Motor neuron (in vitro differentiated cells): Measurements from ENCODE around the gene CYTH4. TPM values are rescaled to one million over a fixed set of nuclear protein-coding genes. Genes with fewer than 3 reads are reported as not detected.
"Not testable (repeated sequence)": the region's sequence is repeated elsewhere in the genome, so short reads cannot be mapped to it uniquely, and the experiment has no call there.

Source experiments
- ATAC-seq, 8 experiments: fragments of 200-7000 bp; cut with Tn5 transposase; replicated peaks in 6 of 8; 2 replicates each; pipeline ENCODE4 v1.8.0; 2021; ENCODE audit warnings: mild to moderate bottlenecking in 8 of 8, moderate library complexity in 8 of 8
- H3K27ac ChIP-seq, 2 donors: fragments of 250-450 bp; sonication (Bioruptor Pico); 2 replicates each; pipeline ENCODE4 v1.9.0; 2021; ENCODE audit warnings: antibody characterized with exemption in 2 of 2, mild to moderate bottlenecking in 2 of 2, moderate library complexity in 1 of 2
- H3K4me1 ChIP-seq, 2 donors: fragments of 250-450 bp; sonication (Bioruptor Pico); replicated peaks in 1 of 2; 2 replicates each; pipeline ENCODE4 v1.6.1; 2021; ENCODE audit warnings: antibody characterized with exemption in 2 of 2, mild to moderate bottlenecking in 2 of 2, moderate library complexity in 1 of 2
- H3K4me3 ChIP-seq, 5 donors: fragments of 250-450 bp; sonication (Bioruptor Pico); 2 replicates each; pipeline ENCODE4 v1.9.0; 2021; ENCODE audit warnings: antibody characterized with exemption in 5 of 5, mild to moderate bottlenecking in 5 of 5, moderate library complexity in 4 of 5
- WGBS, 10 experiments: fragments of 450-650 bp; shearing (Covaris generic); methylation state at CpG; one replicate each; pipeline ENCODE4 v1.0.0; 2022; 5-methylcytosine and 5-hydroxymethylcytosine counted together
- in situ Hi-C, 9 experiments: fragments of 400-800 bp; cut with MboI; loops; one replicate each; pipeline ENCODE4 v1.15.0; 2021; ENCODE audit warnings: low sequenced_read_pairs in 9 of 9, low pct_unique_long_range_greater_than_20kb in 2 of 9; ENCODE audit not compliant: unreplicated experiment in 9 of 9
- total RNA-seq, 8 experiments: library from RNA; unstranded; fragments of 300-600 nt; gene quantifications; 2 replicates each; pipeline versions ENCODE4 v1.2.3 to v1.2.4, GENCODE V29; 2022

Gene CYTH4
- total RNA-seq, 8 experiments from 2014 or later, result 0.50 to 2.9 (median 1.6) TPM; not detected in 3

GRCh38 chr22:37326726-37327125 is 44.4 kb downstream of the CYTH4 start:
- Histone ChIP-seq H3K4me1 (peaks cover 29 to 41% of the 10 kb centered on the region in 2 donors), H3K27ac (no peak overlapping the region), H3K4me3 (no peak overlapping the region)
- in situ Hi-C loops, result loop anchor here in 1 of 9 experiments (10.0 kb wide), 1 partner anchor 128 kb away; no protein-coding TSS in a partner anchor
- 40 to 82% (median 56%) methylated on average over 1 to 6 of the region's 7 CpGs; no CpG with 5 or more reads in 3 of the 10 experiments for WGBS, 10 experiments
- ATAC-seq, result no peak

- Histone ChIP-seq H3K4me3 (no peak overlapping the region), H3K4me1 (peaks cover 29 to 46% of the 10 kb centered on the region in 2 donors), H3K27ac (no peak overlapping the region)
- no peak for ATAC-seq
- in situ Hi-C loops, result loop anchor here in 1 of 9 experiments (10.0 kb wide), 1 partner anchor 127 kb away; no protein-coding TSS in a partner anchor
- 0 to 100% (median 67%) methylated on average over 1 to 8 of the region's 8 CpGs; no CpG with 5 or more reads in 1 of the 10 experiments for WGBS, 10 experiments
Observed at GRCh38 chr22:37328017-37328416, 45.7 kb downstream of the CYTH4 start.

GRCh38 chr22:37328538-37329237 is 46.4 kb downstream of the CYTH4 start:
- in situ Hi-C loops, result loop anchor here in 1 of 9 experiments (10.0 kb wide), 1 partner anchor 126 kb away; no protein-coding TSS in a partner anchor
- 0 to 80% methylated on average over 1 of the region's 6 CpGs; no CpG with 5 or more reads in 8 of the 10 experiments for WGBS, 10 experiments
- not testable (repeated sequence) for ATAC-seq

GRCh38 chr22:37329238-37330140 is 47.2 kb downstream of the CYTH4 start:
- H3K4me1 ChIP-seq, result peaks cover 32 to 45% of the 10 kb centered on the region in 2 donors
- WGBS, 10 experiments, result 46 to 100% (median 73%) methylated on average over 1 to 7 of the region's 14 CpGs; no CpG with 5 or more reads in 4 of the 10 experiments
- H3K27ac ChIP-seq, result peak overlapping the region in 1 of 2 donors; percentile 13
- no peak overlapping the region for H3K4me3 ChIP-seq
- ATAC-seq, result peak in 7 of 8 experiments; percentile 13 to 65 (median 42)
- in situ Hi-C loops, result loop anchor here in 1 of 9 experiments (10.0 kb wide), 1 partner anchor 125 kb away; no protein-coding TSS in a partner anchor

More at GRCh38 chr22:37328538-37329237, 46.4 kb downstream of the CYTH4 start:
- not testable (repeated sequence) for H3K4me3 ChIP-seq, H3K27ac ChIP-seq
- peaks cover 29 to 47% of the 10 kb centered on the region in 2 donors for H3K4me1 ChIP-seq

- Histone ChIP-seq H3K4me1 (peaks cover 28 to 45% of the 10 kb centered on the region in 2 donors), H3K4me3 (no peak overlapping the region), H3K27ac (peak overlapping the region in 1 of 2 donors; percentile 18)
- WGBS, 10 experiments, result 5 to 80% (median 56%) methylated on average over 1 to 5 of the region's 9 CpGs; no CpG with 5 or more reads in 5 of the 10 experiments
- peak in 6 of 8 experiments; percentile 81 to 91 (median 90) for ATAC-seq
- in situ Hi-C loops, result no loop called here
Observed at GRCh38 chr22:37330200-37331033, 48.1 kb downstream of the CYTH4 start.

- in situ Hi-C loops, result no loop called here
- Histone ChIP-seq H3K4me1 (peaks cover 32 to 46% of the 10 kb centered on the region in 2 donors), H3K4me3 (no peak overlapping the region), H3K27ac (no peak overlapping the region)
- ATAC-seq, result peak; percentile 10 to 59 (median 12)
- WGBS, 10 experiments, result no CpG with 5 or more reads among the region's 7 CpGs
Observed at GRCh38 chr22:37331034-37331428, 48.7 kb downstream of the CYTH4 start.

GRCh38 chr22:37331856-37332536 is 49.7 kb downstream of the CYTH4 start:
- 20 to 100% (median 51%) methylated on average over 1 to 7 of the region's 9 CpGs; no CpG with 5 or more reads in 1 of the 10 experiments for WGBS, 10 experiments
- no peak overlapping the region for H3K27ac ChIP-seq
- in situ Hi-C loops, result no loop called here
- peaks cover 32 to 46% of the 10 kb centered on the region in 2 donors for H3K4me1 ChIP-seq
- H3K4me3 ChIP-seq, result no peak overlapping the region
- no peak for ATAC-seq

- Histone ChIP-seq H3K4me3 (no peak overlapping the region), H3K4me1 (peaks cover 32 to 46% of the 10 kb centered on the region in 2 donors), H3K27ac (no peak overlapping the region)
- in situ Hi-C loops, result no loop called here
- no peak for ATAC-seq
- 0 to 100% (median 40%) methylated on average over 1 to 7 of the region's 11 CpGs; no CpG with 5 or more reads in 1 of the 10 experiments for WGBS, 10 experiments
Observed at GRCh38 chr22:37333724-37334460, 51.6 kb downstream of the CYTH4 start.

- Histone ChIP-seq H3K4me3 (peak overlapping the region in 1 of 5 donors; percentile 6), H3K27ac (no peak overlapping the region), H3K4me1 (peaks cover 28 to 41% of the 10 kb centered on the region in 2 donors)
- peak in 3 of 8 experiments; percentile 15 to 37 (median 37) for ATAC-seq
- in situ Hi-C loops, result no loop called here
- 0 to 4% (median 0%) methylated on average over 2 to 14 of the region's 42 CpGs; no CpG with 5 or more reads in 7 of the 10 experiments for WGBS, 10 experiments
Observed at GRCh38 chr22:37334461-37334858, 52.2 kb downstream of the CYTH4 start.

GRCh38 chr22:37334859-37335805 is 52.8 kb downstream of the CYTH4 start:
- H3K4me1 ChIP-seq, result peaks cover 27 to 35% of the 10 kb centered on the region in 2 donors
- no peak overlapping the region for H3K27ac ChIP-seq
- in situ Hi-C loops, result no loop called here
- WGBS, 10 experiments, result 0 to 20% (median 9%) methylated on average over 1 to 9 of the region's 50 CpGs; no CpG with 5 or more reads in 5 of the 10 experiments
- H3K4me3 ChIP-seq, result no peak overlapping the region
- ATAC-seq, result peak in 5 of 8 experiments; percentile 4 to 64 (median 62)
